ENCODE data around the gene FSIP1.

GRCh38 chr15:39643727-39644126, 138.9 kb downstream of the FSIP1 start:
- no peak for TF ChIP-seq POLR2A (IDR thresholded peaks at IDR 0.05)
- TF ChIP-seq, protein P1, sequence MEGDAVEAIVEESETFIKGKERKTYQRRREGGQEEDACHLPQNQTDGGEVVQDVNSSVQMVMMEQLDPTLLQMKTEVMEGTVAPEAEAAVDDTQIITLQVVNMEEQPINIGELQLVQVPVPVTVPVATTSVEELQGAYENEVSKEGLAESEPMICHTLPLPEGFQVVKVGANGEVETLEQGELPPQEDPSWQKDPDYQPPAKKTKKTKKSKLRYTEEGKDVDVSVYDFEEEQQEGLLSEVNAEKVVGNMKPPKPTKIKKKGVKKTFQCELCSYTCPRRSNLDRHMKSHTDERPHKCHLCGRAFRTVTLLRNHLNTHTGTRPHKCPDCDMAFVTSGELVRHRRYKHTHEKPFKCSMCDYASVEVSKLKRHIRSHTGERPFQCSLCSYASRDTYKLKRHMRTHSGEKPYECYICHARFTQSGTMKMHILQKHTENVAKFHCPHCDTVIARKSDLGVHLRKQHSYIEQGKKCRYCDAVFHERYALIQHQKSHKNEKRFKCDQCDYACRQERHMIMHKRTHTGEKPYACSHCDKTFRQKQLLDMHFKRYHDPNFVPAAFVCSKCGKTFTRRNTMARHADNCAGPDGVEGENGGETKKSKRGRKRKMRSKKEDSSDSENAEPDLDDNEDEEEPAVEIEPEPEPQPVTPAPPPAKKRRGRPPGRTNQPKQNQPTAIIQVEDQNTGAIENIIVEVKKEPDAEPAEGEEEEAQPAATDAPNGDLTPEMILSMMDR (IDR thresholded peaks at IDR 0.05): no peak
